Mesothelial cell of epicardium (in vitro differentiated cells): ENCODE results near the gene DPPA2. TPM values are rescaled to one million over a fixed set of nuclear protein-coding genes. Genes with fewer than 3 reads are reported as not detected.
"Not testable (repeated sequence)": the region's sequence is repeated elsewhere in the genome, so short reads cannot be mapped to it uniquely, and the experiment has no call there.

ENCODE experiments used
- DNase-seq, 2 experiments: peaks; one replicate each; pipeline ENCODE4 v3.0.0; 2021; ENCODE audit warnings: low spot score in 2 of 2; ENCODE audit not compliant: unreplicated experiment in 2 of 2
- H3K27ac Mint-ChIP-seq: 2 replicates; pipeline ENCODE4 v1.8.0; 2021; ENCODE audit warnings: mixed read lengths
- H3K27me3 Mint-ChIP-seq: 2 replicates; pipeline ENCODE4 v1.8.0; 2021; ENCODE audit warnings: low read depth, mixed read lengths
- H3K36me3 Mint-ChIP-seq: 2 replicates; pipeline ENCODE4 v1.8.0; 2021; ENCODE audit warnings: mixed read lengths
- H3K4me1 Mint-ChIP-seq: 2 replicates; pipeline ENCODE4 v1.8.0; 2021; ENCODE audit warnings: mixed read lengths
- H3K4me3 Mint-ChIP-seq: 2 replicates; pipeline ENCODE4 v1.8.0; 2021; ENCODE audit warnings: mild to moderate bottlenecking, moderate library complexity, mixed read lengths
- H3K9me3 Mint-ChIP-seq: 2 replicates; pipeline ENCODE4 v1.8.0; 2021; ENCODE audit warnings: mixed read lengths
- CTCF ChIP-seq: fragments of 200-600 bp; sonication (generic); IDR thresholded peaks from one replicate; pipeline ENCODE4 v1.5.0; 2021; ENCODE audit warnings: antibody characterized with exemption; ENCODE audit not compliant: unreplicated experiment
- total RNA-seq: library from RNA; stranded (reverse); gene quantifications from 3 replicates; pipeline ENCODE4 v1.2.1, GENCODE V29; 2021

Gene DPPA2
- total RNA-seq: 1.2 to 1.4 TPM (median 1.2 TPM) in 3 replicates

- Mint-ChIP-seq H3K36me3 (peaks cover under 1% of the 10 kb centered on the region), H3K27ac (no peak within 1 kb of the TSS), H3K4me1 (no peaks in the 10 kb centered on the region), H3K9me3 (no peaks in the 10 kb centered on the region), H3K4me3 (no peak within 1 kb of the TSS), H3K27me3 (no peaks in the 10 kb centered on the region)
- no peak for DNase-seq
- TF ChIP-seq CTCF: no peak
Measured at GRCh38 chr3:109316162-109316730, at the start of gene DPPA2. Gene DPPA2 (minus strand): TSS chr3:109316517. CDS start chr3:109314542, 1,975 bp downstream.

DNA sequence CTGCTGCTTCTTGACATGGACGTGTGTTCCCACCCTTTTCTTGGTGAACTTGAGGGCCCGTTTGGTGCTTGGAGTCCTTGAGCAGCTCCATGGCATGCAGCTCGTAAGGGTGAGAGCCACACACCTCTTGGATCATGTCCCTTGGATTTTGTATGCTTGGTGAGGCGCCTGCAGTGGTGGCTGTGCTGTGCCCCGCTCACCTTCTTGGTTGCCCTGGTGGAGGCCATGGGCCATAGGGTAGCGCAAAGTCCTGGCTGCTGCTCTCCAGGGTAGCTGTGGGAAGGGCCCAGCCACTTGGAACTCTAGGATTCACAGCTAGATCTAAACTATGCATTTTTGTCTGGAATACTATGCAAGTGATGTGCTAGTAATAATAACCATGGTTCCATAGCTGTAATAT, 47.8 kb upstream of the DPPA2 start:
- no peak overlapping the region for H3K4me3 Mint-ChIP-seq
- DNase-seq: no peak
- H3K27me3 Mint-ChIP-seq: no peaks in the 10 kb centered on the region
- no peaks in the 10 kb centered on the region for H3K4me1 Mint-ChIP-seq
- peaks cover 4% of the 10 kb centered on the region for H3K9me3 Mint-ChIP-seq
- no peaks in the 10 kb centered on the region for H3K36me3 Mint-ChIP-seq
- TF ChIP-seq CTCF: no peak
- H3K27ac Mint-ChIP-seq: no peak overlapping the region

- Mint-ChIP-seq H3K4me1 (no peaks in the 10 kb centered on the region), H3K27me3 (no peaks in the 10 kb centered on the region), H3K9me3 (peaks cover 4% of the 10 kb centered on the region), H3K36me3 (no peaks in the 10 kb centered on the region), H3K27ac (no peak overlapping the region), H3K4me3 (no peak overlapping the region)
- TF ChIP-seq CTCF: no peak
- DNase-seq: no peak
Measured at GRCh38 chr3:109363634-109364033, 47.3 kb upstream of the DPPA2 start.

DNA sequence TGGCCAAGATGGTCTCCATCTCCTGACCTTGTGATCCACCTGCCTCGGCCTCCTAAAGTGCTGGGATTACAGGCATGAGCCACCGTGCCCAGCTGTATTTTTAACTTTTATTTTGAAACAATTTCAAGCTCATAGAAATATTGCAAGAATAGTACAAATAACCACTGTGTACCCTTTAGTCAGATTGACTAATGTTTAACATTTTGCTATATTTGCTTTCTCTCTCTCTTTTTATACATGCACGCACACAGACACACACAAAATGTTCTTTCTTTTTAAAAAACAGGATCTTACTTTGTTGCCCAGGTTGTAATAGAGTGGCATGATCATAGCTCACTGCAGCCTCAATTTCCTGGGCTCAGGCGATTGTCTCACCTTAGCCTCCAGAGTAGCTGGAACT, 46.5 kb upstream of the DPPA2 start:
- DNase-seq: no peak
- no peaks in the 10 kb centered on the region for H3K4me1 Mint-ChIP-seq
- no peak for TF ChIP-seq CTCF
- H3K4me3 Mint-ChIP-seq: no peak overlapping the region
- H3K36me3 Mint-ChIP-seq: no peaks in the 10 kb centered on the region
- H3K27me3 Mint-ChIP-seq: no peaks in the 10 kb centered on the region
- H3K9me3 Mint-ChIP-seq: peaks cover 4% of the 10 kb centered on the region
- H3K27ac Mint-ChIP-seq: no peak overlapping the region

DNA sequence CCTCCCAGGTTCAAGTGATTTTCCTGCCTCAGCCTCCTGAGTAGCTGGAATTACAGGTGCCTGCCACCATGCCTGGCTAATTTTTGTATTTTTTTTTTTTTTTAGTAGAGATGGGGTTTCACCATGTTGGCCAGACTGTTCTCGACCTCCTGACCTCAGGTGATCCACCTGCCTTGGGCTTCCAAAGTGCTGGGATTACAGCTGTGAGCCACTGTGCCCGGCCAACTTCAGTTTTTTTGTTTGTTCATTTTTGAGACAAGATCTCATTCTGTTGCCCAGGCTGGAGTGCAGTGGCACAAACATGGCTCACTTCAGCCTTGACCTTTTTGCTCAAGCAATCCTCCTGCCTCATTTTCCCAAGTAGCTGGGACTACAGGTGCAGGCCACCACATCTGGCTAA, 42.5 kb upstream of the DPPA2 start:
- H3K9me3 Mint-ChIP-seq, H3K27ac Mint-ChIP-seq, H3K4me3 Mint-ChIP-seq, H3K4me1 Mint-ChIP-seq, H3K27me3 Mint-ChIP-seq, DNase-seq, H3K36me3 Mint-ChIP-seq: not testable (repeated sequence)

GRCh38 chr3:109356442-109357155, 40.3 kb upstream of the DPPA2 start:
- no peaks in the 10 kb centered on the region for H3K36me3 Mint-ChIP-seq
- no peak for DNase-seq
- no peak overlapping the region for H3K27ac Mint-ChIP-seq
- peaks cover 14% of the 10 kb centered on the region for H3K4me1 Mint-ChIP-seq
- TF ChIP-seq CTCF: no peak
- H3K4me3 Mint-ChIP-seq: no peak overlapping the region
- peaks cover 4% of the 10 kb centered on the region for H3K9me3 Mint-ChIP-seq
- peaks cover 2% of the 10 kb centered on the region for H3K27me3 Mint-ChIP-seq
